ENCODE measurements around the gene VPS37C.
"Not testable (repeated sequence)": the region's sequence is repeated elsewhere in the genome, so short reads cannot be mapped to it uniquely, and the experiment has no call there.

Gene VPS37C

DNA sequence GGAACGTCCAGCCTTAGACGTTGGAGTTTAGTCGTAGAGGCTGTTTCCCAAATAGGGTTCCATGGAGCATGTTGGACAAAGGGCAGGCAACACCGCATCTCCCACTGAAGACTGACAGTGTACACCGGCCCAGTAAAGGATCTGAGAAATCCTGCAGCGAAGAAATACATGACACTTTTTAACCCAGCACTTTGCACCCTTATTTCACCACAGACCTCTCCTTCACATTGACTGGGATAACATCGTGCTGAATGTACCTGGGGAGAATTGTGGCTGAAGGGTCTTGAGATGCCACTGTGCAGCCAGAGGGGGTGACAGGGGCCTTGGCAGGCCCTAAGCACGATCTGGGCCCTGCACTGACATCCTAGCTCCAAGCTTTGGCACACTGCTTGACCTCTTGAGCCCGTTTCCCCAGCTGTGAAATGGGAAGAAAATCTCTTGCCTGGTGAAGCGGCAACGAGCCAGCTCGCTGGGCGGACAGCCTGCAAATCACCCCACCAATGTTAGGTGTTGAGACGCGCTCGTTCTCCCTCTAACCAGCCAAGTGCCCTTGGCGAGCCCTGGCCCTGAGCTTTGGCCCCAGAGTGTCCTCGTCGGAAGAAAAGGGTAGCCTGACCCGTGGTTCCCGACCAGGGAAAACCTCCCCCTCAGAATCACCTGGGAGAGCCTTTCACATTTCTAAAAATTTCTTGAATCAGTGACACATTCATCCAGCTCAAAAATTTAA is 45.6 kb downstream of the VPS37C start:
- no peak for DNase-seq

DNA sequence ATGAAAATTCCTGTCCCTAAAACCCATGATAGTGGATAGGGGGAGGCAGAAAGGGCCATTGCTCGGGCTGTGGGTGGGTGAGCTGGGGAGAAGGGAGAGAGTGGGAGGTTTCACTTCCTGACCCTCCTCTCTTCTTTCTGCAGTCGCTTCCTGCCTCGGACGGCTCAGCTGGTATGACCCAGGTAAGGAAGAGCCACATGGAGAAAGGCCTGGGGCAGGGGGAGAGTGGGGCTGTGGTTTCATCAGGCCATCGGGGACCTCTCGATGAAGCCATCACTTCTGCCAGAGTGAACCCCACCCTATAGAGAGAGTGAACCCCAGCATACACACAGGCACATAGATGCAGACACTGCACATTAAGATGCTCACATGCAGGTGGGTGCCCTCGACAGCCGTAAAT is 46.3 kb downstream of the VPS37C start:
- DNase-seq, result no peak

DNA sequence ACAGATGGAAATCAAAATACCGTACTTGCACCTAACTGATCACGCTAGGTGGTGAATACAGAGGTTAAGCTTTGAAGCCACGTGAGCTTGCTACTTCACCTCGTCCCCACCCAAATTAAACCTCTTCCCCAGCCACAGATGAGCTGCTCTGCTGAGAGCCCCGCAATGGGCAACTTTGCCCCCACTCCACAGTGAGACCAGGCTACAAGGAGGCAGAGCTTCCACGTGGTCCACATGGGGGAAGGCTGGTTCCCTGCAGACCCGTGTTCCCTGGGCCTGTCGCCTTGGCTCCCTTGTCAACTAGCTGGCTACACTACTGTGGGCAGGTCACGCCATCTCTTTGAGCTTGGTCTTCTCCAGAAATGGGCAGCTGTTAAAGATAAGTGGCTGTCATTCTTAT is 48.0 kb downstream of the VPS37C start:
- no peak for DNase-seq

DNA sequence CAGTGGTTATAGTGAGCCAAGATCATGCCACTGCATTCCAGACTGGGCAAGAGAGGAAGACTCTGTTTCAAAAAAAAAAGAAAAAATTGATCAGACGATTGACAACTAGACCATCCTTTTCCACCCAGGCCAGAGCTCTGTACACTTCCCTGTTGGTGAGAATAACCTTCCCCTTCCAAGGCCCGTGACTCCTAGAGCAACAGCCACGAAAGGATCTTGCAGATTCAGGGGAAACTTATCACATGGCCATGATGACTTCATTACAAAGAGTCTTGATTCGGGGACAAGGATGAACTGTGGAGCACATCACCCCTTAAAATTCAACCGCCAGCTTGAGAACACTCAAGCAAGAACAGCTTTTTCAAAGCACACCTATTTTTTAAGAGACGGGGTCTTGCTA is 48.7 kb downstream of the VPS37C start:
- DNase-seq, result no peak

DNA sequence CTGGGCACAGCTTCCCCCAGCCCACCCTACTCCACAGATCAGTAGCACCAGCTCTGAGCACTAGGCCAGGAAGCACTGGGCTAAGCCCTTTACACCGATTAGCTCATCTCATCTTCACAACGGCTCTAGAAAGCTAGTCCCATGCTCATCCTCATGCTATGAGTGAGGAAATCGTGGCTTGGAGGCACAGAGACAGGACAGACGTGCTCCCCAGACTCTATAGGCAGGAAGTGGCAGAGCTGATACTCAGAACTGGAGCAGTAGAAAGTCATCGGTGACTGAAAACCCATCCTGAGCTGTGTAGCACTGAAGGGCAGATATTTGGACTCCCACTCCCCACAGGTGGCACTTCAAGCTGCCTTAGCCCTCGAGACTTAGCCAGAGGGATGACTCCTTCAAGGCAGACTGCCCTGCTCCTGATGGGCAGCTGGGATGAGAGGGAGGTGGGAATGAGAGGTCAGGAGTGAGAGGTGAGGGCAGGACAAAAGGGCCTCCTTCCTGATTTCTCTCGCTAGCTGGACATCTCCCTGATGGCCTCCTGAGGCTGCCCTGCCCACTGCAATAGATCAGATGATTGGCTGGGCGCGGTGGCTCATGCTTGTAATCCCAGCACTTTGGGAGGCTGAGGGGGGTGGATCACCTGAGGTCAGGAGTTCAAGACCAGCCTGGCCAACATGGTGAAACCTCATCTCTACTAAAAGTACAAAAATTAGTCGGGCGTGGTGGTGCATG is 49.3 kb downstream of the VPS37C start:
- DNase-seq, result no peak

DNA sequence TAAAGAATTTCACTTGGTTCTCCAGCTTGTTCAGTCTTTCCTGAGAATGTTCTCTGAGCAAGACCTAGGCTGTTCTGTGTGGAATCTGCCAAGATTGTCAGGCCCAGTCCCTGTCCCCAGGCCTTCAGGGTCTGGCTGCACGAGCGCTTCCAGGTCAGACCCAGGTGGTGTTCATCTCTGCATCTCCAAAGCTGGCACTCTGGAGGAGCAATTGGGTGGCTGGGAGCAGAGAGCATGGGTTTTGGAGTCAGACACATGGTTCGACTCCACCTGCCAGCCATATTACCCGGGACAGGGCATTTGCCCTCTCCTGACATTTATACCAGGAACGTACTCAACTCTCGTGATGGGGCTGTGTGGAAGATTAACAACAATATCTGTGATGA is 50.2 kb downstream of the VPS37C start:
- DNase-seq, result no peak

DNA sequence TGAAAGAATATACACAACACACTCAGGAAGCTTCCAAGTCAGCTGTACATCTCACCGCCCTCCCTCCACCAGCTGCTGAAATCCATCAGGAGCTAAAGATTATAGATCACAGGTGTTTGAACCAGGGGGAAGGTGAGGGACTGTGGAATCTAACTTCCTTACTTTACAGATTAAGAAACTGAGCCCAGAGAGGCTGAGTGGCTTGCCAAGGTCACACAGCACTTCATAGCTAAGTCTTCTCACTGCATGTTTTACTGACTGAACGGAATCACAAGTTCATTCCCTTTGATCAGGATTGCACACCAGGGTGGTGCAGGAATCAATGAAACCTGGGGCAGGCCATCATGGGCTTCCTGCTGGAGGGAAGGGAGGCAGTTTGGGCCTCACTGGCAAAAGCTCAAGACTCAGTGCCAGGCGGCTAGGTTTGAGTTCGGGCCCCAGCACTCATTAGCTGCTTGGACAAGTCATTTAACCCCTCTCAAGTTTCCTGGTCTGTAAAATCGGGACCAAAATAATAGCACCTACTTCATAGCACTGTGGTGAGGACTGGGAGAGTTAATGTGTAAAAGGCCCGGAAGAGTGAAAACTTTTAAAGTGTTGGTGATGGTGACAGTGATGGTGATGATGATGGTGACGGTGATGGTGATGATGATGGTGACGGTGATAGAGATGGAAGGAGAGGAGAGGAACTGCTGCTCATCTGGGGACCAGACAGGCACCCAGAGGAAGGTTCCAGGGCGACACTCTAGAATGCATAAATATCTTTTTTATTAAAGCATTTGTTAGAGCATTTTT is 50.8 kb downstream of the VPS37C start:
- DNase-seq, result no peak

DNA sequence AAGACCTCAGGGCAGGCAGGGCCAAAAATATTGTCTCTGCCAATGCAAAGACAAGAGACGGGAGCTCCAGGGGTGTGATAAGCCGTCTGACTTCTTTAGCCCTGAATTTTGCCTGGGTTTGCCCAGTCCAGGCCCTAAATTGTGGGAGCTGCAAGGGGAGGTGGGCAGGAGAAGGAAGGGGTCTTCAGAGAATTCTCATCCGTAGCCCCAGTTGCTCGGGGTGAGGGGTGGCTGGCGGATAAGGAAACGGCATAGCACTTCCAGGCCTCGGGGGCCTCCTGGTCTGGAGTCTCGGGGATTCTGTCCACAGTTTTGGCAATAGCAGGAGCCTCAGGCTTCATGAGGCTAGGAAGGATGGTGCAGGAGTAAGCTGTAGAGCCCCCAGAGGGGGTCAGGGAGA is 51.6 kb downstream of the VPS37C start:
- no peak for DNase-seq

DNA sequence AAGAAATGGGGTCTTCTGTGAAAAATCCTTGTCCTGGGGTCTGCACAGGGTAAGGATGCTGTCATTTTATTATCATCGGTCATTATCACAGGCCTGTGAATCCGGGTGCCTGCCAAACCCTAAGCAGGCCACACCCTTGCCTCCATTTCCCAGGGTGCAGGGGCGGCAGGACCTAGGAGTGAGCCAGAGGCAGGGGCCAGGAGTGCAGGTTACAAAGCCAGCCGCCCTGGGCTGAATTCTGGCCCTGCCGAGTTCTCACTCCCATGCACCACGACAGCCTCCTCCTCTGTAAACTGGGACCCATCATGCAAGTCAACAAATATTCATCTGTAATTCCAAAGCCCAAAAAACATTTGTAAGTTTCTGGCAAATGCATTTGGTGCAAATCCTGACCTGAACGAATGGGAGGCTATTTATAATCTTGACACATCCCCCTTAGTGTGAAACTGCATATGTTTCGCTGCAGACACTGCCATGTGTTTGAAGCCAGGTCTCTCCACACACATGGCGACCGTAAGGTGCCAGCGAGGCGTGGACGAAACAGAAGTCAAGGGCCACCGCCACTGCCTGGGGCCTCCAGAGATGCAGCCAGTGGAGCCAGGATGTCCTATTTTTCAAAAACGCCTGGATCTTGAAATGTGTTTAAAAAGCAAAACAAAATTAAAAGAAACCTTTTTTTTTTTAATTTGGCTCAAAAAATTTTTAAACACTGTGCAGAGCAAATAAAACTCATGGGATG is 52.2 kb downstream of the VPS37C start:
- no peak for DNase-seq

DNA sequence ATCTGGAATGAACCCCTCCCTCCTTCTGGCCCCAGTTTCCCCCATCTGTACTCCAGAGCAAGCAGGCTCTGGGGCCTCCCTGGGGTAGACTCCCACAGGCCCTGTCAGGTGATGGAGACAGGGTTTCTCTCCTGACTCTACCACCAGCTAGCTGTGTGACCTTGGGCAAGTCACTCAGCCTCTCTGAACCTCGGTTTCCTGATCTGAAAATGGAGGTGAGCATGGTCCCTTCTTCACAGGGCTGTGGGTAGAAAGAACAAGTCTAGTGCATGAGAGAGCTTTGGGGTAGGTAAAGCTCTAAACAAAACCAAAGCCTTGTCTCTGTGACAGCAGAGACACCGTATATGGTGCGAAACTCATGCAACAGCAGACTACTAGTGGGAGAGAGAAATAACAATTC is 53.3 kb downstream of the VPS37C start:
- no peak for DNase-seq

DNA sequence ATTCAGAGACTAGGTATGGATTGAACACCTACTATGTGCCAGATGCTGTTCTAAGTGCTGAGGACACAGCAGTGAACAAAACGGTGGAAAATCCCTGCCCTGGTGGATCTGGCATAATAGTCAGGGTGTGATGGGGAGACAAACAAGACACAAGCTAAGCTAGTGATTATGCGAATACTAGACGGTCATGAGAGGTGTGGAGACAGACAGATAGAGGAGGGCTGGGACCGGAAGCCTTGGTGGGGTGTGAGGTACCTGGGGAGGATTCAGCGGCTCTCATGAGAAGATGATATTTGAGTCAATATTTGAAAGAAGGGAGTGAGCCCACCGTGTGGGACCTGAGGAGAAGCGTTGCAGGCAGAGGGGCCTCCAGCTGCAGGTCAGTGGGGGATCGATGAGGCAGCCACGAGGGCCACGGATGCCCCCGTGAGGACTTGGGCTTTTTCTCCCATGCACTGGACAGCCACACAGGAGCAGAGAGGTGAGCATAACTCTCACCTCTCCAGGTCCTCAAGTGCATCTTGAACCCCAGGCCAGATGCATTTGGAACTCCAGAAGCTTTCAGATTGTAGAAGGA is 54.2 kb downstream of the VPS37C start:
- no peak for DNase-seq

DNA sequence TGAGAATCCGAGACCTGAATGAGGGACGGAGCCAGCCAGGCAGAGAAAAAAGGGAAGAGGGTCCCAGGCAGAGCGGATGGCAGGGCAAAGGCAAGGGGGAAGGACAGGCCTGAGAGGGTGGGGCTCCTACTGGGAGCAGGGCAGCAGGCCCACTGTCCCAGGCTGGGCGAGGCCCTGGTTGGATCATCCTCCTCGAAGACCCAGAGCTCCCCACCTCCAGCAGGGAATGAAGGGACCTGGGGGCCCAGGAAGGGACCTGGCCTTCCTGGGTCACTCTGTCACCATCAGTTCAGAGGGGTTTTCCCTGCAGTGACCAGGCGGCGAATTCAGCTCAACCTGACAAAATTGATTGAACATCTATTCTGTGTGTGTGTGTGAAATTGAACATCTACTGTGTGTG is 54.9 kb downstream of the VPS37C start:
- no peak for DNase-seq

DNA sequence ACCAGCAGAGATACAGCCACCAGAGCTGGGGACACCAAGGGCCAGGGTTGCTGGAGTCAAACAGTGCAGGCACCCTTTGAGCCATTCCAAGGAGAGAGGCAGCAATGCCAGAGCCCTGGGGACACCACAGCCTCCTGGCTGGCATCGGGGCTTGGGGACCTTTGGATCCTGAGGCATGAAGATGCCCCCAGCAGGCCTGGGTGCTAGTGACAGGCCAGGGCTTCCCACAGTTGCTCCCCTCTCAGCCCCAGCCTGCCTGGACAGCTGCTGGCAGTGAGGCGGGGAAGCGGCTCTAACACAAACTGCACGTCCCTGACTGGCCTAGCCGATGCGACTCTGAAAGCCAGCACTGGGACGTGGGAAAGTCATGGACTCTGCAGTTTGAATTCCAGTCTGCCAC is 56.3 kb downstream of the VPS37C start:
- DNase-seq, result no peak

DNA sequence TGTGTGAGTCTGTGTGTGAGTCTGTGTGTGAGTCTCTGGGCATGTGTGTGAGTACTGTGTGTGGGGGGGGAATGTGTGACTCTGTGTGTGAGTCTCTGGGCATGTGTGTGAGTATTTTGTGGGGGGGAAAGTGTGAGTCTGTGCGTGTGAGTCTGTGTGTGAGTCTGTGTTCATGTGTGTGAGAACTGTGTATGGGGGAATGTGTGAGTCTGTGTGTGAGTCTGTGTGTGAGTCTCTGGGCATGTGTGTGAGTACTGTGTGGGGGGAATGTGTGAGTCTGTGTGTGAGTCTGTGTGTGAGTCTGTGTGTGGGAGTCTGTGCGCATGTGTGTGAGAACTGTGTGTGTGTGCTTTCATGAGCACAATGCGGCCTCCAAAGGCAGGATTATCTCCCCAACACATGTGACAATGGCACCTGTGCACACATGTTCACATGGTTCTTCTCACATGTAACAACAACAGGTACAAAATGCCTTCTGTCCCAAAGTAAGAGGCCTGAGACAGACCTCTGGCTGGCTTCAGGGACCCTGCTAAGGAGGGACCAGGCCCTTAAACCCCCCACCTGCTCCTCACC is 57.3 kb downstream of the VPS37C start:
- no peak for DNase-seq

DNA sequence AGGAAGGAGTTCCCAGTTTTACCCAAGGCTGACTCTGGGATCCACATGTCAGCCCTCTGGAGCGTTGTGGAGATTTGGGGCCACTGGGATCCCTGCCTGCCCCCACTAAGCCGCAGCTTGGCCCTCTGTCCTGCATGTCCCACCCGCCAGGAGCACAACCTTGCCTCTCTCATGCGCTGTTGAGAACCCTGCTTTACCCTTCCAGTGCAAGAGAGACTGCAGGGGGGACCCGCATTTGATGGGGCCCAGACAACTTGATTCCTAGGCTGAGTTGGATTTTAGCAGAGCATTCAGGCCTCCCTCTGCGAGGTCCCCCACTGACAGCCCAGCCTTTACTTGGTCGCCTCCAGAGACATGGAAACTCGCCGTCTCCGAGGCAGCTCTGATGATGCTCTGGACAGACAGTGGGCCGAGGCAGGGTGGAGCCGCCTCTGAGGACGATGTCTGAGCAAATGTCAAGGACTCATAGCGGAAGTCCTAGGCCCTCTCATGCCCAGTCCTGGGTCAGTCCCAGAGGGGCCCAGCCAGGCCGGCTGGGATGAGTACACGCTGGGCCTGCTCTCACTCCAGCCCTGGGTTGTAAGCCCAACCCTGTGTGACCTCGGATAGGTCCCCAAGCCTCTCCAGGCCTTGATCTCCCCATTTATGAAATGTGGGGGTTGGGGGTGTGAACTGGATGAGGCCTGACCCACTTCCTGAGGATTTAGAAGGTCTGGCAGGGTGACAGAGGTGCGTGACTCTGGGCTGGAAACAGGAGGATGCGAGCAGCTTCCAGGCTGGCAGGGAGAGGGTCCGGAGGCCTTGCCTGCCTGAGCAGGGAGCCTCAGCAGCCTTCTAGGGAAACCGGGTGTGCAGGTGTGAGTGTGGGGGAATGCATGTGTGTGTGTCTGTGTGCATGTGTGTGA is 58.3 kb downstream of the VPS37C start:
- DNase-seq, result no peak

DNA sequence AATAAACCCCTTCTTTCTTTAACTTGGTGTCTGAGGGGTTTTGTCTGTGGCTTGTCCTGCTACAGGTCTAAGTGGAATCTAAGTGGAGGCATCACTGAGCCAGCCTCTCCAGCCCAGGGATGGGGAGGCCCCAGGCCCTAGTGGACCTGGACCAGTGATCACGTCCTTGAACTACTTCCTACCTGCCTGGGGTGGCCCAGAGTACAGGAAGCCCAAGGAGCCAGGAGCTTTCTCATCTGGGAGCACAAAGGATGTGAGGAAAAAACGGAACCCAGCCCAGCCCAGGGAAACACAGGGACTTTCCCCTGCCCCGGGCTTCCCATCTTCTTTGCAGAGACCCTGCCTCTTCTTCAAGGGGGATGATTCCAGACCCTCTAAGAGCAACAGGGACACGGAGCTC is 62.4 kb downstream of the VPS37C start:
- DNase-seq, result no peak

DNA sequence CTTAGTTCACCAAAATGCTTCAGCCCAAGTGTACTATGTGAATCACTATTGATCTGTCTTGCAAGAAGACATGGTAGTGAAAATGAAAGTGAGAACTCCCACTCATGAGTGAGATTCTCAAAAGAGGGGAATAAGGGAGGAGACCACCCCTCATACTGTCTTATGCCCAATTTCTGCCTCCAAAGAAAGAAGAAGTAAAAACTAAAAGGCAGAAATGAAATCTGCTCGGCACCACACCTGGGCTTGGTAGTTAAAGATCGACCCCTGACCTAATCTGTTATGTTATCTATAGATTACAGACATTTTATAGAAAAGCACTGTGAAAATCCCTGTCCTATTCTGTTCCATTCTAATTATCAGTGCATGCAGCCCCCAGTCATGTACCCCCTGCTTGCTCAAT is 63.0 kb downstream of the VPS37C start:
- DNase-seq, result not testable (repeated sequence)

DNA sequence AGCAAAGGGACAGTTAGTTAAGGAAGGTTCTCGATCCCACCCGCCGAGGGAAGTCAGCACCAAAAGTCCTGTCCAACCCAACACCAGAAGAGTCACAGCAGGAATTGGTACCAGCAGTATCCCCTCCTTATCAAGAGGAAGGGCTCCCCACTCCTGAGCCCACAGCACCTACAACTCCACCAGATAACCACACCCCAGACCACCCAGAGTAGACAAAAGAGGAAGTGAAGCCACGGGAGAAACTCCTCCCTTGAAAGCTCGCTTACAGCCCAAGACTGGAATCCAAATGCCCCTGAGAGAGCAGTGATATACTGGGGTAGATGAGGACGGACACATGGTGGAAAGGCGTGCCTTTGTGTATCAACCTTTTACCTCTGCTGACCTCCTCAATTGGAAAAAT is 66.2 kb downstream of the VPS37C start:
- no peak for DNase-seq

DNA sequence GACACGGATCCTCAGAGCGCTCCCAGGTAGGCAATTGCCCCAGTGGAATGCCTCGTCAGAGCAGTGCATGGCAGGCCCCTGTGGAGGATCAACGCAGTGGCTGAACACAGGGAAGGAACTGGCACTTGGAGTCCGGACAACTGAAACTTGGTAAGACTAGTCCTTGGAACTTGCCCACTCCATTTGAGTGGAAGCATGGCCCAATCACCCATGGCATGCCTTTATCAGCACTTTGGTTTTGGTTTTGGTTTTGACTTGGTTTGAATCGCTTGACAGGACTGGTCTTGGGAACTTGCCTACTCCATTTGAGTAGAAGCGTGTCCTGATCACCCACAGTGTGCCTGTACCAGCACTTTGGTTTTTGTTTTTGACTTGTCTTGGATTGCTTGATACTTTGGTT is 67.1 kb downstream of the VPS37C start:
- DNase-seq, result not testable (repeated sequence)

DNA sequence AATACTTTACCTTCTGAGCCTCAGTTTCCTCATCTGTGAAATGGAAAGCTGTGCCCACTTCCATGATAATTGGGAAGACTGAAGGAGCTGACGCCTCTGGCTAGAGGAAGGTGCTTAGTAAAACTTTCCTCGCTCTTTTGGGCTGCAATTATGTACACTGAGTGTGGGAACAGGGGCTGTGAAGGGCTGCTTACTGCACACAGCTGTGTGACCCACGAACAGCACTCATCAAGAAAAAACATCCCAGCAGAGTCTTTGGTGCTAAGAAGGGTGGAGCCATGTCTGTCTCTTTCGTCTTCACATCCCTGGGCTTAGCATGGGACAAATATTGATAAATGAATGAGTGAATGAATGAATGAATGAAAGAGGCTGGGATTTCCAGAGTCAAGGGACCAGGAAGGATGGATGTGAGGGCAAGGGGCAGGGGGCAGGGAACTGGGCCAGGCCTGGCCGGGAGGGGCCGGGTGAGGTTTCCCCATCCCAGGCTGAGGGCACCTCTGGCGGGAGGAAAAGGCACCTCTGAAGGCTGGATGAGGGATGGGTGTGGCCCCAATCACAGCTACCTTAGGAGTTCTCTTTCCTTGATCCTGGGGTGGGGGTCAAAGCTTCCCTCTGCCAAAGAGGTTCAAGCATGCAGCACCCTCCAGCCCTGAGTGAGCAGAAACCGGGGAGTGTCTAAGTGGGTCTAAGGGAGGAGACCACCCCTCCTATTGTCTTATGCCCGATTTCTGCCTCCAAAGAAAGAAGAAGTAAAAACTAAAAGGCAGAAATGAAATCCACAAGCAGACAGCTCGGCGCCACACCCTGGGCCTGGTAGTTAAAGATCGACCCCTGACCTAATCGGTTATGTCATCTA is 68.1 kb downstream of the VPS37C start:
- DNase-seq, result no peak
